Measurements from ENCODE around the gene TFG.

Gene TFG

GRCh38 chr3:100782906-100783305 is 73.6 kb downstream of the TFG start:
- DNase-seq (ENCODE audit: low read depth in 1 of 2, low spot score in 1 of 2) = no peak
- Histone ChIP-seq H3K27ac (replicated peaks) (no peak overlapping the region), H3K4me3 (replicated peaks; ENCODE audit: insufficient read depth, low read length) (no peak overlapping the region), H3K27me3 (ENCODE audit: insufficient read depth, poor library complexity, severe bottlenecking) (no peaks in the 10 kb centered on the region)
- no peak for TF ChIP-seq REST (IDR thresholded peaks at IDR 0.05; ENCODE audit: insufficient replicate concordance, low read depth)
- TF ChIP-seq POLR2AphosphoS5 (IDR thresholded peaks at IDR 0.05; ENCODE audit: low read depth) = no peak
- TF ChIP-seq CTCF (IDR thresholded peaks at IDR 0.05; ENCODE audit: insufficient read depth, low read length) = no peak
- TF ChIP-seq GABPA (IDR thresholded peaks at IDR 0.05; ENCODE audit: low read depth) = no peak
- TF ChIP-seq SPI1 (IDR thresholded peaks at IDR 0.05; ENCODE audit: borderline replicate concordance, low read depth) = no peak

- H3K4me3 ChIP-seq (replicated peaks; ENCODE audit: insufficient read depth, low read length) = no peak overlapping the region
- no peak overlapping the region for H3K27ac ChIP-seq (replicated peaks)
- DNase-seq (ENCODE audit: low read depth in 1 of 2, low spot score in 1 of 2) = no peak
- TF ChIP-seq POLR2AphosphoS5 (IDR thresholded peaks at IDR 0.05; ENCODE audit: low read depth) = no peak
- TF ChIP-seq CTCF (IDR thresholded peaks at IDR 0.05; ENCODE audit: insufficient read depth, low read length) = no peak
- no peak for TF ChIP-seq SPI1 (IDR thresholded peaks at IDR 0.05; ENCODE audit: borderline replicate concordance, low read depth)
- no peak for TF ChIP-seq GABPA (IDR thresholded peaks at IDR 0.05; ENCODE audit: low read depth)
- TF ChIP-seq REST (IDR thresholded peaks at IDR 0.05; ENCODE audit: insufficient replicate concordance, low read depth) = no peak
- H3K27me3 ChIP-seq (ENCODE audit: insufficient read depth, poor library complexity, severe bottlenecking) = no peaks in the 10 kb centered on the region
Measured at GRCh38 chr3:100783619-100784018, 74.3 kb downstream of the TFG start.

- no peak for DNase-seq (ENCODE audit: low read depth in 1 of 2, low spot score in 1 of 2)
- TF ChIP-seq GABPA (IDR thresholded peaks at IDR 0.05; ENCODE audit: low read depth) (no peak), POLR2AphosphoS5 (IDR thresholded peaks at IDR 0.05; ENCODE audit: low read depth) (no peak), CTCF (IDR thresholded peaks at IDR 0.05; ENCODE audit: insufficient read depth, low read length) (no peak), SPI1 (IDR thresholded peaks at IDR 0.05; ENCODE audit: borderline replicate concordance, low read depth) (no peak), REST (IDR thresholded peaks at IDR 0.05; ENCODE audit: insufficient replicate concordance, low read depth) (no peak)
- no peak overlapping the region for H3K4me3 ChIP-seq (replicated peaks; ENCODE audit: insufficient read depth, low read length)
Measured at GRCh38 chr3:100789579-100789978, 80.3 kb downstream of the TFG start.

More at GRCh38 chr3:100789579-100789978, 80.3 kb downstream of the TFG start:
- no peaks in the 10 kb centered on the region for H3K27me3 ChIP-seq (ENCODE audit: insufficient read depth, poor library complexity, severe bottlenecking)
- H3K27ac ChIP-seq (replicated peaks) = no peak overlapping the region
